GM21786 (cell line): ENCODE data around the gene BSDC1.
"Not testable (repeated sequence)": the region's sequence is repeated elsewhere in the genome, so short reads cannot be mapped to it uniquely, and the experiment has no call there.

Source experiments
- ATAC-seq: cut with Tn5 transposase; IDR thresholded peaks from one replicate; pipeline ENCODE4 v1.9.1; 2021; ENCODE audit not compliant: unreplicated experiment

Gene BSDC1, protein sequence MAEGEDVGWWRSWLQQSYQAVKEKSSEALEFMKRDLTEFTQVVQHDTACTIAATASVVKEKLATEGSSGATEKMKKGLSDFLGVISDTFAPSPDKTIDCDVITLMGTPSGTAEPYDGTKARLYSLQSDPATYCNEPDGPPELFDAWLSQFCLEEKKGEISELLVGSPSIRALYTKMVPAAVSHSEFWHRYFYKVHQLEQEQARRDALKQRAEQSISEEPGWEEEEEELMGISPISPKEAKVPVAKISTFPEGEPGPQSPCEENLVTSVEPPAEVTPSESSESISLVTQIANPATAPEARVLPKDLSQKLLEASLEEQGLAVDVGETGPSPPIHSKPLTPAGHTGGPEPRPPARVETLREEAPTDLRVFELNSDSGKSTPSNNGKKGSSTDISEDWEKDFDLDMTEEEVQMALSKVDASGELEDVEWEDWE

DNA sequence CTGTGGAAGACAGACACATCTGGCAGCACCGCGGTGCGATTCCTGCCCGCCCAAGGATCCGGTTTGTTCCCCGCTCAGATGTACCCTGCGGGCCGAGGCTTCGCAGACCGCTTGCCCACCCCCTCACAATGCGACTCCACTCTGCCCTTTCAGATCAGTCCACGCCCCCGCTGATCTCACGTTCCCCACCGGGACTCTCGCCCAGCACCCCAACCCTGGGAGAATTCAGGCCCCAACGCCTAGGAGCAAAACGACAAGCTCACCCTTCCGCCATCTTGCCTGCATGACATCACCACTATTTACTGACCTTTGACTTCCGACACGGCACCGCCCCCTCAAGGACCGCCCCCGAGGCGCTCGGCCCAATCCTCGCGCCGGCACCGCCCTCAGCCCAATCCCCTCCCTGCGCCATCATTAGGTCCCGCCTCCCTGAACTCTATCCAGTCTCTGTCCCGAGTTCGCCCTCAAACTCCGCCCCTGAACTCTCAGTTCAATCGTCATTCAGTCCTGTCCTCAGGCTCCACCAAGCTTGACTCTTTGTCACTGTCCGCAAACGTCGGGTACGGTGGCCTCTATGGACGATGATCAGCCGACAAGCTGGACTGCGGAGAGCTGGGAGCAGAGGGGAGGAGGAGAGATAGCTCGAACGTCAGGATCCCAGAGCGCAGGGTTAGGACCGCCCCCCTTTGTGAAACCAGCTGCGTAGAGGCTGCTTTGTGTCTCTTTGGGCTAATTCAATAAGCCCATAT lies at the start of gene BSDC1:
TSS of gene BSDC1 (minus strand) at position 301 of the 749 bp plus-strand sequence. CDS start at position 274, 27 bp downstream.
- peak; percentile 96 for ATAC-seq

DNA sequence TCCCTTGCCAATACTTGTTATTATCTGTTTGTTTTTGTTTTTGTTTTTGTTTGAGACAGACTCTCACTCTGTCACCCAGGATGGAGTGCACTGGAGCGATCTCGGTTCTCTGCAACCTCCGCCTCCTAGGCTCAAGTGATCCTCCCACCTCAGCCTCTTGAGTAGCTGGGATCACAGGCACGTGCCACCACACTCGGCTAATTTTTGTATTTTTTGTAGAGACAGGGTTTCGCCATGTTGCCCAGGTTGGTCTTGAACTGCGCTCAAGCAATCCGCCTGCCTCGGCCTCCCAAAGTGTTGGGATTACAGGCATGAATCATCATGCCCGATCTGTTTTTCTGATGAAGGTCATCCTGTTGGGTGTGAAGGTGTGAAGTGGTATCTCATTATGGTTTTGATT lies 47.2 kb upstream of the BSDC1 start:
- ATAC-seq = not testable (repeated sequence)

DNA sequence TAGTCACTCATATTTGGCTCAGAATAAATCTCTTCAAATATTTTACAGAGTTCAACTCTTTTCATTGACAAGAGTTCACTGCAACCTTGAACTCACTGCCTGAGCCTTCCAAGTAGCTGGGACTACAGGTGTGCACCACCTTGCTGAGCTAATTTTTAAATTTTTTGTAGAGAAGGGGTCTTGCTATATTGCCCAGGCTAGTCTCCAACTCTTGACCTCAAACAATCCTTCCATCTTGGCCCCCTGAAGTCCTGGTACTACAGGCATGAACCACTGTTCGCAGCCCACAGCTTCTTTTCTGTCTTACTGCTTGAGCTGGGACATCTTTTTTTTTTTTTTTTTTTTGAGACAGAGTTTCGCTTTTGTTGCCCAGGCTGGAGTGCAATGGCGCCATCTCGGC lies 44.5 kb upstream of the BSDC1 start:
- ATAC-seq = not testable (repeated sequence)

DNA sequence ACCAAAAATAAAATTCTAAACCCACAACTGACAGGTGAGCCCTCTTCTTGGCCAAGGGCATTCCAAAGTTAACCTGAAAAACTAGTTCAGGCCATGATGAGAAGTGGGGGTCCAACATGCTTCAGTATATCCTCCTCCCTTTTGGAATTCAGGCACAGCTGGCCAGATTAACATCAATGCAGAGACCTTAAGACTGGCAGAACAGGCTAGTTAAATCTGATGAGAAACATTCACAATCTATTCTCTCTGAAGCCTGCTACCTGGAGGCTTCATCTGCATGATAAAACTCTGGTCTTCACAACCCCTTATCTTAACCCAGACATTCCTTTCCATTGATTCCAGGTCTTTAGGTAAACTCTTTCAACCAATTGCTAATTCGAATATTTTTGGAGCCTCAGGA lies 43.9 kb upstream of the BSDC1 start:
- ATAC-seq = no peak

DNA sequence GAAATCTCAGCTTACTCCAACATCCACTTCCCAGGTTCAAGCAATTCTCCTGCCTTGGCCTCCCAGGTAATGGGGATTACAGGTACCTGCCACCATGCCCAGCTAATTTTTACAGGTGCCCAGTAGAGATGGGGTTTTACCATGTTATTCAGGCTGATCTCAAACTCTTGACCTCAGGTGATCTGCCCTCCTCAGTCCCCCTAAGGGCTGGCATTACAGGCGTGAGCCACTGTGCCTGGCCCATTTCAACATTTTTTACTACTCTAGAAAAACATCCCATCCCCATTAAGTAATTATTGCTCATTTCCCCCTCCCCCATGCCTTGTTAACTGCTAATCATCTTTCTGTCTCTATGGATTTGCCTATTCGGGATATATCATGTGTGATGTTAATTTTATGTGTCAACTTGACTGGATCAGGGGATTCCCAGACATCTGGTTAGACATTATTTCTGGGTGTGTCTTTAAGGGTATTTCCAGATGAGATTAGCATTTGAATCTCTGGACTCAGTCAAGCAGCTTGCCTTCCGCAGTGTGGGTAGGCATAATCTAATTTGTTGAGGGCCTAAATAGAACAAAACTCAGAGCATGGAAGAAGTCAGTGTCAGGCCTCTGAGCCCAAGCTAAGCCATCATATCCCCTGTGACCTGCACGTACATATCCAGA lies 37.6 kb upstream of the BSDC1 start:
- no peak for ATAC-seq

DNA sequence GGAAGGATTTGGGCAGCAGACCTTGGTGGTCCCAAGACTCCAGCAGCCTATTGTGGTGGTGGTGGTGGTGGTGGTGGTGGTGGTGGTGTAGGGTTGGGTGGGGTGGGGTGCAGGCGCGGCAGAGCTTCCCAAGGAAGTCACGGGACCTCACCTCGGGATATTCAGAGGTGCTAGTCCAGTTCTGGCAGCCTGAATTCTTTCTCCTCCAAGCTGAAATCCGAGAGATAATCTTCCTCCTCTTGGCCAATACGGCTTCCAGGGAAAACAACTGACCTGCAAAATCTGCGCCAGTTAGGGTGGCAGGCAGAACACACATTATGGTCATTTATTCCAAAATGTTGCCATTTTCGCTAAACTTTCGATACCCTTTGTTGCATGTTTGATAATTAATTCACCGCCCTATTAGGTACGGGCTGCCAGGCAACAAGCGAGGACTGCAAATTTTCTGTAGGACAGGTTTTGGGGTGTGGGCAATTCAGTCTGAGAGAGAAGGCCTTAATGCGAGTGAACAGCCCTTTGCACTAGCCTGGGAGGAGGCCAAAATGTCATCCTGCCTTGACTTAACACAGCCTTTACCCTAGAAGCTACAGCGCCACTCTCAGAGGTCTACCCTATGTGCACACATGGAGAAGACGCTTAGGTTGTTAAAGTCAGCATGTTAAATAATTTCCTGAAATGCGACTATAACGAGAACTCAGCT lies 33.2 kb upstream of the BSDC1 start:
- ATAC-seq = no peak

DNA sequence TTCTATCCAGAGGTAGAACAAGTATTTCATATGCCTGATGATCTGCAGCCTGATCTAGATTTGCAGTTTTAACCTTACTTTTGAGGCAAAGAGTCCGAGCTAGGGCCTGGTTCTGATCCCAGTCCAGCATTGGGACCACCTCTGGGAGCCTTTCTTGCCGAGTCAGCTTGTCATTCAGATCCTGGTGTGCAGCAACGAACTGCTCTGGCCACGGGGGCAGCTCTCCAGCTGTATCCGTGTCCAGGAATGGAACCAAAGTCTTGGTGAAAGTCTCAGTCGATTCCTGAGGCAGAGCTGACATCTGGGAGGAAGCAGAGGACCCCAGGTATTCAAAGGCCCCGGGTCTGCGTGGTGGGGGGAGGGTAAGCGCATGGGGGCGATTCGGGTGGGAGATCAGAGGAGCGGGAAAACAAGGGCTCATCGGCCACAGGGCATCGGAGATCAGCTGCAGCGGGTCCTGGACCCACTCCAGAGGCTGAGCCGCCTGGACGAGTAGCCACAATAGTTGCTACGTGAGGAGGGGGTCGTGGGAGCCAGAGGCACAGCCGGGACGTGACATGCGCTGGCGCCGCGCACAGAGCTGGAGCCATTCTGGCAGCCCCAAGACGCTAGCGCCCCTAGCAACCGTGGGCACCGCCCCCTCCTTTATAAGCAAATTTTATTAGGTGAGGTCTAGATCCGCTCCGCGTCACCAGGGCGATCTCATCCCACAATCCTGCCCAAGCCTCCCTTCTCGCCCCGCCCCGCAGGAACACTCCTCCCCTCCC lies 32.4 kb upstream of the BSDC1 start:
- no peak for ATAC-seq

DNA sequence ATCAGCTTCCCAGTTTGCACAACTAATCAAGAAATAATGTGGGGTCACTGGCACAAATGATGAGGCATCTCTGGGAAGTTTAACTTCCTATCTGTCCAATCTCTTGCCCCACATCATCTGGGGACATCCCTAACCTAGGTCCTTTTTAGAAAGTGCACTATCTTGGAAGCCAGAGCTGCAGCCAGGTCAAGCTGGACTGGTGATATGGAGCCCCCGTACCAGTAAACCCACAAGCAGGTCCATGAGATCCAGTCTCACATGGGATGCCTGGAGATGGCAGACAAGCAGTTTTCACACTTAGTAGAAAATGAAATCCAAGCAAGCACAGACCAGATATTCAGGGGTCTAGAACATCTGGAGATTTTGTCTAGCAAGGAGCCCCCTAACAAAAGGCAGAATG lies 27.5 kb upstream of the BSDC1 start:
- ATAC-seq = no peak

DNA sequence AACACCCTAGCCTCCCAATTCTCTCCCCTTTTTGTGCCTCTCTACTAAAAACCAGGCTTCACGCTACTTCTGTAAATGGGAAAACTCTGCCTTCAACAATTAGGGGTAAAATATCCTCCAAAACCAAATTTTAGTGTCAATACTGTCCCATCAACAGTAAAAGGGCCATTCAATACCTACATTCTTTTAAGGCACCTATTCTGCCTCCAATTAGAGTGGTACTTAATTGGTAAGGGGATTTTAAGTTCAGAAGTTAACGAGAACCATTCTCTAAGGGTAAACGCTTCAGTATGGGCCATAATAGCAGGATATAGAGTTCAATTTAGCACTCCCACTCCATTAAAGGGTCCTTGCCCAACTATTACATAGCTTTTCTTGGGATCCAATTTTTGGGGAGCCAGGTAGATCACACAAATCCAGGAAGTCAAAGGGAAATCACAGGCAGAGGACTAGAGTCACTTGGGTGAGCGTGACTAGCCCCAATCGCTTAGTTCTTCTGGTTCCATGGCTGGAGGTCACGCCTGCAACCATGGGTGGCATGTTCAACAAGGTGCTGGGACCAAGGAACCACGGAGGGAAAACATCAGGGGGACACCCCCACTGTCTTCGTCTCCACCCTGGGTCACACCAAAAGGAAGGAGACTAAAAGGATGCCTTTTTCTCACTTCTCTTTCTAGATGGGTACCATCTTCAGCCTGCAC lies 20.1 kb upstream of the BSDC1 start:
- no peak for ATAC-seq

DNA sequence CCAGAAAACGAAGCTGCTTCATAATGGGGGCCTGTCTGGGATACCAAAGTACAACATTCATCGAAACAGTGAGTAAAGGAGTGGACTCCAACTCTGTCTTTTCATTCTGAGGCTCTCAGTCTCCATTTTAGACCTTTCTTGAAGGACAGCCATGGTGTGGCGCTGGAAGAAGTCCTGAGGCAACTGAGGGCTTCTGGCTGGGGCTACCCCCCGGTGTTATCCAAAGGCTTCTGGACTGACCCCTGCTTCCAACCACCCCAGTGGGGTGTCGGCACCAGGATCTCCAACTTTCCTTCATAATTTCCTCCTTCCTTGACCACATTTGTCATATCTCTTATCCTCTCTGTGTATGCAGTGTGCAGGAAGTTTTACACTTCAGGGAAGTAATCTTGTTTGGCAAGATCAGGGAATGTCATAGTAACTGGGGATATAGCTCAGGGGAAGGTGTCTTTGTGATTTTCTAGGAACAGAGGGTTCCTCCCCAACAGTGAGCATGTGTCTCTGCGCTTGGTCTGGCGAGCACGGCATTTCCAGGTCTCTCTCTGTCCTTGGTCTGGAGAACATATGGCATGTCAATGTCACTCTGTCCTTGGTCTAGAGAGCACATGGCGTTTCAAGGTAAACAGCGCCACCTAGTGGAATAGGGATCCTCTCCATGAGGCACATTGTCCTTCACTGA lies 19.4 kb upstream of the BSDC1 start:
- no peak for ATAC-seq

DNA sequence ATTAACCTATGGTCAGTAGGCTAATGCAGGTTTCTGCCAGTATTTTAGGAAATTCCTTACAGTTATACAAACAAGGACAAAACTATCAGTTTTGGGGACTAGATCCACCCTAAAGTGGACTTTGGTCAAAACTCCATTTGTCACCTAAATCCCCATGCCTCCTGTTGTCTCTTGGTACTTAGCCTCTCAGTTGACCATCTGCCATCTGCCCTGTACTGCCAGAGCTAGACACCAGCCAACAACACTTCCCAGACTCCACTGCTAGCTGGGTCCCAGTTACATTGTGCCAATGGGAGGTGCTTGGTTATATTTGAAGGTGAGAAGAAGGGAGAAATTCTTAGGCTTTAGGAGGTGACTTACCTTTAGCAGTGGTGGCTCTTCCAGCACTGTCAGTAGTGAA lies 17.0 kb upstream of the BSDC1 start:
- ATAC-seq = no peak

DNA sequence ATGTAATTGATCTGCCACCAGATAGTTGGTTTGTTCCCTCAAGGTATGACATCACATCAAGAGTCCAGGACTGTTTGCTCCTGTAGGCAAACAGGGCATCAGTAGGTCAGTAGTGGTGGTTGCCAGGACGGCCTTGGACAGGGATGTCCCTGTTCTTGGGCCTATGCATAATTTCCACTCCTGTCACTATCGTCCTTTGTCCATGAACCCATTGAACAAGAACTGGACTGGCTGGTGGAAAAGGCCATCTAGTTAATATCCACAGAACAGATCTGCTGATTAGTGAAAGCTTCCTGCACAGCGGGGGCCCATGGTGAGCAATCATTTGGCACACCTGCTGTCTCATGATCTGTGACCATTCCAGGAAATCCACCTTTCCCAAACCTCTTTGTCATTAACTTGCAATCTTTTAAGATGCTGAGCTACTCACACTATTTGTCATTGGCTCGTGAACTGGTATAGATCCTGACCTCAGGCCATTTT lies 12.4 kb upstream of the BSDC1 start:
- ATAC-seq = no peak

DNA sequence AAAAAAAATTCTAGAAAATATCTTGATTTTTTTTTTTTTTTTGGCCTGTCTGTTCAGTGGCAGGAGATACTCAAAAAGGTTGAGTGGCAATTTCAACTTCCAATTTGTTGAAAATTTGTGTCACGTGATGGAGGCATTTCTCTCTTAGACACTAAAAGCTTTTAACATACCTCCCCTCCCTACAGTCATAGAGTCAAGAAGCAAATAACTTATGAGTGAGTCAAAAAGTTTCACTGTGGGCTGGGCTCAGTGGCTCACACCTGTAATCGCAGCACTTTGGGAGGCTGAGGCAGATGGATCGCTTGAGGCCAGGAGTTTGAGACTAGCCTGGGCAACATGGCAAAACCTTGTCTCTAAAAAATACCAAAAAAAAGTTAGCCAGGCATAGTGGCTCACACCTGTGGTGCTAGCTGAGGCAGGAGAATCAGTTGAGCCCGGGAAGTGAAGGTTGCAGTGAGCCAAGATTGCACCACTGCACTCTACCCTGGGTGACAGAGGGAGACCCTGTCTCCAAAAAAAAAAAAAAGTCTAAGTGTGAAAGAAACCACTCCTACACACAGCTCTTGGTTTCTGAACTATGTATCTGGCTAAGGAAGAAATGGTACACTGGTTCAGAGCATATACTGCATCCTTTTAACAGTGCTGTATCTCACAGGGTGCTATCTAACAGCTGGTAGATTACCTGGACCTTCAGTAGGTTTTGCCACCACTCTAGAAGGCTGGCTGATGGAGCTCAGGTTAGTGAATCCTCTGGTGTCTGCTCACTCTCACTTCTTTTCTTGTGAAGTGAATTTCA lies 11.6 kb upstream of the BSDC1 start:
- ATAC-seq = no peak

DNA sequence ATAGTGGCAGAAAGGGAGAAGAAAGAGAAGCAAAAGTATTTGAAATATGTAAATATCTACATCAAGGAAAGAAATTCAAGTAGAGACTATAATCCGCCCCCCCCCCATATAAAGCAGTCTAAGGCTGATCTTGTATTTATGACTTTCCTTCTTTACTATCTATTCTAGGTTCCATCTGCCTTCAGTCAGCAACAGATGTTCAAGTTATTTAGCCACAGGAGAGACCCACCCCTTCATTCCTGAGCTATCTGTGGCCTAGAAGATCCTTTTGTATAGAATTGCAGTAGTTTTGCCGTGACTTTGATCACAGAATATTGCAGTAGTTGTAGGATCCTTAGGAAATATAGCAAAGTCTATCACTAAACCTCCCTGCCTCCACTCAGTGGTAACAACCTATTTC lies 10.7 kb upstream of the BSDC1 start:
- no peak for ATAC-seq

DNA sequence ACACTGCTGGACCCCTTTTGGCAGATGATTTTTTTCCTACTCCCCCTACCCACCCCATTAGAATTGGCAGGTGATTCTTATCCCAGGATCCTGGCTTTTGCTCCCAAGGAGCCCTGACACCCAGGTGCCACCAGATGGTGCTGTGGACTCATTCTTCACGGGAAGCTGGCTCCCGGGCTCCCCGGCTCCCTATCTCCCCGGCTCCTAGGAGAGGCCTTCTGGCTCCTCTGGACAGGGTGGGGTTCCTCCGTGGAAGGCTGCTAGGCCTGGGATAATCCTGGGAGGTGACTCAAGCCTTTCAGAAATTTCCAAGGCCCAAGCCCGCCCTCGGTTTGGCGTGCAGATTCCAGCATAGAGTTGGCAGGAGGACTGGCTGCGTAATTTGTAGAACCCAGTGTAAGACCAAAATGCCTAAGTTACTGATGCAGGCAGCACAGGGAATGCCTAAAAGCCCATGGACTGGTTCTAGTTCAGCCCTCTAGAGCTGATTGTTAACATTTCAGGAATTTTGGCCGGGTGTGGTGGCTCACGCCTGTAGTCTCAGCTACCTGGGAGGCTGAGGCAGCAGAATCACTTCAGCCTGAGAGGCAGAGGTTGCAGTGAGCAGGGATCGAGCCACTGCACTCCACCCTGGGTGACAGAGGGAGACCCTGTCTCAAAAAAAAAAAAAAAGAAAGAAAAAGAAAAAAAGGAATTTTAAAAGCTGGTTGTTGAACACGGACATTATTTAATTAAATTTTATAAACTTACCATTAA lies 6.8 kb upstream of the BSDC1 start:
- no peak for ATAC-seq

DNA sequence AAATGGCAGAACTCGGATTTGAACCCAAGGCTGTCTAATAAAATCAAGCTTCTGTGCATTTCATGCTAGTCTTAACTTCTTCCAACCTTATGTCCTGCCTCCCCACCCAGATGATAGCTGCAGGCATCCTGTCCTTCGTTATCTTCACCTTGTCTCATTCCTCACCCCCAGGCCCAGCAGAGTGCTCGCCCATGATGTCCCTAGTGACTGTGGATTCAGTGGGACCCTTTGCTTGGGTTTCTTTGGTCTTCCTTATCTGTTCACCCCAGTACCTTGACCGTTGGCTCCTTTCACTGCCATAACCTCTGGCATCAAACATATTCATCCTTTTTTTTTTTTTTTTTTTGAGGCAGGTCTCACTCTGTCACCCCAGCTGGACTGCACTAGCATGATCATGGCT lies 5.6 kb upstream of the BSDC1 start:
- ATAC-seq = no peak

DNA sequence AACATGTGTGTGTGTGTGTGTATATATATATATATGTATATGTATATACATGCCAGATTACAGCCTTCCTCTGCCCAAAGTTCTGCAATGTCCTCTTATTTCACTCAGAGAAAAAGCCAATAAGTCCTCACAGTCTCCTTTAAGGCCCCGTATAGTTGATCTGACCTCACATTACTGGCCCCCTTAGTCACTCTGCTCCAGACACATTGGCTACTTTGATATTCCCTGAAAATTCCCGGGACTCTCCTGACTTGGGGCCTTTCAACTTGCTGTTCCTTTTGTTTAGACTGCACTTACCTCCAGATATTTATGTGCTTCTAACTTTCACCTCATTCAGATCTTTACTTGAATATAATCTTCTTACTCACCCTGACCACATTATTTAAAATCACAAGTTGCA lies 4.2 kb upstream of the BSDC1 start:
- no peak for ATAC-seq

DNA sequence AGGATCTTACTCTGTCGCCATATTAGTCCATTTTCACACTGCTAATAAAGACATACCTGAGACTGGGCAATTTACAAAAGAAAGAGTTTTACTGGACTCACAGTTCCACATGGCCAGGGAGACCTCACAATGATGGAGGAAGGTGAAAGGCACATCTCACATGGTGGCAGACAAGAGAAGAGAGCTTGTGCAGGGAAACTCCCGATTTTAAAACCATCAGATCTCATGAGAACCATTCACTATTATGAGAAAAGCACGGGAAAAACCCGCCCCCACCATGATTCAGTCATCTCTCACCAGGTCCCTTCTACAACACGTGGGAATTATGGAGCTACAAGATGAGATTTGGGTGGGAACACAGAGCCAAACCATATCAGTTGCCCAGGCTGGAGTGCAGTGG lies 2.3 kb upstream of the BSDC1 start:
- ATAC-seq = not testable (repeated sequence)
